ENCODE data around the gene PRDX6.

Gene PRDX6

DNA sequence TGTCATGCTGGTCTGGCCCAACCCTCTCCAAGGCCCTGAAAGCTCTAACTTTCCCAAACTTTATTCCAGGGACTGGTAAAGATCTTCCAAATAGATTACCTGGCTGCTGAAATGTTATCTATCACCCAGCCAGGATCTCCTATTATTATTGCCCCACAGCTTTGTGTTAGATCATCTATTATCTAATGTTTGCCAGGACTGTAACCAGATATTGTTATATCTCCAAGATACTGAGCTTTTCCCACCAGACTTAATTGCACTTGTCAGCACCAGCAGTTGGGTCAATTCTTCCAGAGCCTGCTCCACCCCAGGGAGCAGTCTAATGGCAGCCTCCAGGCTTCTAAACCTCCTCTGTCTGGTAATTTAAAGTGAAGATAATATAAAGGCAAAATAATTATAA is 59.1 kb downstream of the PRDX6 start:
- no peak overlapping the region for H3K4me3 ChIP-seq (ENCODE audit: low read depth, low read length)
- TF ChIP-seq CTCF (IDR thresholded peaks at IDR 0.05; ENCODE audit: insufficient read depth, low read depth, low read length, missing control alignments) = no peak
- DNase-seq (ENCODE audit: low read depth) = no peak

All from GM12865 (cell line).